Measurements from ENCODE around the gene VAV3. TPM values are rescaled to one million over a fixed set of nuclear protein-coding genes. Genes with fewer than 3 reads are reported as not detected.

The VAV3 gene
- total RNA-seq, 4 donors from 2014 or later: 1.9 to 5.8 (median 3.0) TPM

DNA sequence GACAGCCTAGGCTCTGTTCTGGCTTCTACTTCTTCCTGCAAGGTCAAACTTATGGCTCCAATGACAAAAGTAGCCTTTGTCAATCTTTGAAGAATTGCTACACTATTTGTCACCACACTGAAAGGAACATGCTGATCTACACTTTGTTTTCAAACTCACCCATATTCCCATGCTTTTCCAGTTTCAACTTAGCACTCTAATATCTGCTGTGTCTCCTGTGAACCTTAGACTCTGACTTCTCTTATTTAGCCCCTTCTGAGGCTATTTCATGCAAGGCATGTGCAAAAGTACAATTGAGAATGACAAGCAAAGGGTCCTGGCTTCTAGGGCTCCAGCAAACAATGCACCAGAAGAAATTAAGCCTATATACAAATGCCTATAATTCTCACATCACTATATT, 374.9 kb downstream of the VAV3 start:
- peaks cover 0 to 24% (median 15%) of the 10 kb centered on the region in 4 donors for H3K4me1 ChIP-seq
- TF ChIP-seq POLR2AphosphoS5 (IDR thresholded peaks at IDR 0.05) (no peak), EP300 (IDR thresholded peaks at IDR 0.05) (no peak), POLR2A (IDR thresholded peaks at IDR 0.05; ENCODE audit: low read depth) (no peak)
- TF ChIP-seq, protein P1, sequence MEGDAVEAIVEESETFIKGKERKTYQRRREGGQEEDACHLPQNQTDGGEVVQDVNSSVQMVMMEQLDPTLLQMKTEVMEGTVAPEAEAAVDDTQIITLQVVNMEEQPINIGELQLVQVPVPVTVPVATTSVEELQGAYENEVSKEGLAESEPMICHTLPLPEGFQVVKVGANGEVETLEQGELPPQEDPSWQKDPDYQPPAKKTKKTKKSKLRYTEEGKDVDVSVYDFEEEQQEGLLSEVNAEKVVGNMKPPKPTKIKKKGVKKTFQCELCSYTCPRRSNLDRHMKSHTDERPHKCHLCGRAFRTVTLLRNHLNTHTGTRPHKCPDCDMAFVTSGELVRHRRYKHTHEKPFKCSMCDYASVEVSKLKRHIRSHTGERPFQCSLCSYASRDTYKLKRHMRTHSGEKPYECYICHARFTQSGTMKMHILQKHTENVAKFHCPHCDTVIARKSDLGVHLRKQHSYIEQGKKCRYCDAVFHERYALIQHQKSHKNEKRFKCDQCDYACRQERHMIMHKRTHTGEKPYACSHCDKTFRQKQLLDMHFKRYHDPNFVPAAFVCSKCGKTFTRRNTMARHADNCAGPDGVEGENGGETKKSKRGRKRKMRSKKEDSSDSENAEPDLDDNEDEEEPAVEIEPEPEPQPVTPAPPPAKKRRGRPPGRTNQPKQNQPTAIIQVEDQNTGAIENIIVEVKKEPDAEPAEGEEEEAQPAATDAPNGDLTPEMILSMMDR (IDR thresholded peaks at IDR 0.05): no peak
- intact Hi-C loops (cut with DNase I): no loop called here
- H3K27ac ChIP-seq (replicated peaks in 1 of 4): no peak overlapping the region
- H3K4me3 ChIP-seq: no peak overlapping the region
- no peaks in the 10 kb centered on the region for H3K9me3 ChIP-seq
- no peaks in the 10 kb centered on the region for H3K27me3 ChIP-seq
- no peaks in the 10 kb centered on the region for H3K36me3 ChIP-seq
- no peak for DNase-seq (ENCODE audit: extremely low spot score)

GRCh38 chr1:107588321-107588720, 376.7 kb downstream of the VAV3 start:
- 97% methylated on average over 1 of the region's 1 CpG for WGBS
- TF ChIP-seq POLR2AphosphoS5 (IDR thresholded peaks at IDR 0.05): no peak
- TF ChIP-seq POLR2A (IDR thresholded peaks at IDR 0.05; ENCODE audit: low read depth): no peak
- no peak for TF ChIP-seq EP300 (IDR thresholded peaks at IDR 0.05)
- TF ChIP-seq, protein P1 (IDR thresholded peaks at IDR 0.05): no peak
- DNase-seq (ENCODE audit: extremely low spot score): no peak
- intact Hi-C loops (cut with DNase I): no loop called here
- no peaks in the 10 kb centered on the region for H3K27me3 ChIP-seq
- H3K27ac ChIP-seq (replicated peaks in 1 of 4): no peak overlapping the region
- no peaks in the 10 kb centered on the region for H3K36me3 ChIP-seq
- peaks cover 0 to 7% (median under 1%) of the 10 kb centered on the region in 4 donors for H3K4me1 ChIP-seq
- no peak overlapping the region for H3K4me3 ChIP-seq
- no peaks in the 10 kb centered on the region for H3K9me3 ChIP-seq

GRCh38 chr1:107575226-107575625, 389.8 kb downstream of the VAV3 start:
- 95% methylated on average over 3 of the region's 3 CpGs for WGBS
- peaks cover 0 to 18% (median 16%) of the 10 kb centered on the region in 4 donors for H3K4me1 ChIP-seq
- DNase-seq (ENCODE audit: extremely low spot score): no peak
- H3K9me3 ChIP-seq: no peaks in the 10 kb centered on the region
- no peaks in the 10 kb centered on the region for H3K27me3 ChIP-seq
- no peaks in the 10 kb centered on the region for H3K36me3 ChIP-seq
- TF ChIP-seq POLR2A (IDR thresholded peaks at IDR 0.05; ENCODE audit: low read depth) (no peak), EP300 (IDR thresholded peaks at IDR 0.05) (no peak), POLR2AphosphoS5 (IDR thresholded peaks at IDR 0.05) (no peak)
- TF ChIP-seq, protein P1 (IDR thresholded peaks at IDR 0.05): no peak
- intact Hi-C loops (cut with DNase I): no loop called here
- no peak overlapping the region for H3K4me3 ChIP-seq
- no peak overlapping the region for H3K27ac ChIP-seq (replicated peaks in 1 of 4)

DNA sequence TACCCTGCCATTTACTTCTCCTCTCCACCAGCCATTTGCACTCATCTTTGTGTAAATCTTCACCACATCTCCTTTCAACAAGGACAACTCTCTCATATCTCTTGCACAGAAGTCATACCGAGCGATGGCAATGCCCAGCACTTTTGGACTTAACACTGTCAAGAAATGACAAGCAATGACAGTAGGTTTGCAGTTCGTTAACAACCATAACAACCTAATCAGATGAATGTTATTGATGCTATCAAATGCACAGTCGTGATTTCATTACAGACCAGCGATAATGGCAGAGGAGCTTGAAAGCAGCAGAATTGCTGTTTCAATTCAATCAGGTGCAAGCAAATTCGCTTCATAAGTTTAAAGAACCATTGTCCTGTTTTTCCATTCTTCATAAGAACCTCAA, 390.9 kb downstream of the VAV3 start:
- no peak overlapping the region for H3K4me3 ChIP-seq
- peak overlapping the region in 1 of 4 donors; percentile 76 for H3K27ac ChIP-seq (replicated peaks in 1 of 4)
- intact Hi-C loops (cut with DNase I): loop anchor here (5.0 kb wide), 1 partner anchor 83 kb away; no protein-coding TSS in a partner anchor
- no peaks in the 10 kb centered on the region for H3K27me3 ChIP-seq
- TF ChIP-seq, protein P1 (IDR thresholded peaks at IDR 0.05): no peak
- TF ChIP-seq POLR2A (IDR thresholded peaks at IDR 0.05; ENCODE audit: low read depth) (no peak), EP300 (IDR thresholded peaks at IDR 0.05) (no peak), POLR2AphosphoS5 (IDR thresholded peaks at IDR 0.05) (no peak)
- peaks cover 0 to 18% (median 16%) of the 10 kb centered on the region in 4 donors for H3K4me1 ChIP-seq
- DNase-seq (ENCODE audit: extremely low spot score): no peak
- H3K9me3 ChIP-seq: no peaks in the 10 kb centered on the region
- H3K36me3 ChIP-seq: no peaks in the 10 kb centered on the region
- 95% methylated on average over 6 of the region's 6 CpGs for WGBS

GRCh38 chr1:107572674-107573211, 392.2 kb downstream of the VAV3 start:
- WGBS: 17% methylated on average over 3 of the region's 3 CpGs
- TF ChIP-seq POLR2AphosphoS5 (IDR thresholded peaks at IDR 0.05): peak in 1 of 2 donors; percentile 46
- TF ChIP-seq EP300 (IDR thresholded peaks at IDR 0.05): peak; percentile 70
- TF ChIP-seq POLR2A (IDR thresholded peaks at IDR 0.05; ENCODE audit: low read depth): no peak
- no peaks in the 10 kb centered on the region for H3K36me3 ChIP-seq
- peaks cover 0 to 18% (median 16%) of the 10 kb centered on the region in 4 donors for H3K4me1 ChIP-seq
- no peaks in the 10 kb centered on the region for H3K9me3 ChIP-seq
- intact Hi-C loops (cut with DNase I): loop anchor here (5.0 kb wide), 1 partner anchor 85 kb away; no protein-coding TSS in a partner anchor
- no peak overlapping the region for H3K4me3 ChIP-seq
- peak overlapping the region; percentile 44 to 76 (median 64) for H3K27ac ChIP-seq (replicated peaks in 1 of 4)
- no peaks in the 10 kb centered on the region for H3K27me3 ChIP-seq
- no peak for DNase-seq (ENCODE audit: extremely low spot score)
